Gastroesophageal sphincter (tissue), 3 donors: ENCODE data around the gene XRCC3.

ENCODE experiments used
- CTCF ChIP-seq, 4 experiments: fragments of 200-600 bp in 2 of 4; fragments of 450-650 bp in 2 of 4; sonication (generic) in 1 of 4; IDR thresholded peaks; one replicate each; pipeline ENCODE4 v1.5.1; 2017 to 2019; ENCODE audit warnings: antibody characterized with exemption in 4 of 4, mild to moderate bottlenecking in 2 of 4, moderate library complexity in 2 of 4
- POLR2A ChIP-seq, 2 donors: fragments of 450-650 bp; IDR thresholded peaks; one replicate each; pipeline ENCODE4 v1.6.1; 2017; ENCODE audit warnings: antibody characterized with exemption in 2 of 2, mild to moderate bottlenecking in 2 of 2, moderate library complexity in 1 of 2
- POLR2AphosphoS5 ChIP-seq: sonication (generic); formaldehyde crosslinking; IDR thresholded peaks from one replicate; pipeline ENCODE4 v1.6.1; 2017; ENCODE audit warnings: antibody characterized with exemption

DNA sequence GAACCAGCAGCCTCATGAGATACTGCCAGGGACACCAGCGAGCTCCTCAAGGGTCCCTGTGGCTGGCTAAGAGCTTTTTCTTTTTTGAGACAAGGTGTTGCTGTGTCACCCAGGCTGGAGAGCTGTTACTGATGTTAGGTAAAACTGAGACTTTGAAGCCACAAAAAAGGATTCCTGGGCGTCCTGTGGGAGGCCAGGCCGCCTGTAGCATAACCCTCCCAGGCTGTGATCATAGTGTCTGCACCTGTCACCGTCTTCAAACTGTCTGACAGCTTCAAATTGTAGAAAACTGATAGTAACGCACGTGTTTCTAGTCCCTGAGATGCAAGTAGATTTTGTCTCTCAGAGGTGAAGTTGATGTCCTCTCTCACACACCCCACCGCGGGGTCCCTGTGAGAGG, 4.5 kb upstream of the XRCC3 start:
- TF ChIP-seq CTCF (IDR thresholded peaks at IDR 0.05) (no peak), POLR2A (IDR thresholded peaks at IDR 0.05) (no peak), POLR2AphosphoS5 (no peak)
